HEK293T (cell line): Measurements from ENCODE around the gene BNIP5.
"Not testable (repeated sequence)": the region's sequence is repeated elsewhere in the genome, so short reads cannot be mapped to it uniquely, and the experiment has no call there.

ENCODE experiments used
- CTCF ChIA-PET: fragments of 350-600 bp; formaldehyde crosslinking; extraction: SDS; loops from one replicate; lab custom pipeline; 2021; ENCODE audit warnings: antibody characterized with exemption, inconsistent platforms; lab: Yijun Ruan, JAX
- POLR2A ChIA-PET: fragments of 350-600 bp; formaldehyde crosslinking; extraction: SDS; loops from one replicate; lab custom pipeline; 2020; ENCODE audit warnings: antibody characterized with exemption, inconsistent platforms; lab: Yijun Ruan, JAX
- DNase-seq: peaks from one replicate; pipeline ENCODE4 v3.0.0; 2012; ENCODE audit warnings: mixed read lengths; ENCODE audit errors: extremely low spot score
- ARNT ChIP-seq: fragments of 450-650 bp; IDR thresholded peaks from 2 replicates; pipeline ENCODE4 v1.6.1; 2017; ENCODE audit warnings: mild to moderate bottlenecking
- BHLHE40 ChIP-seq: fragments of 450-650 bp; IDR thresholded peaks from 2 replicates; pipeline ENCODE4 v1.6.1; 2016; ENCODE audit warnings: mild to moderate bottlenecking, moderate library complexity, borderline replicate concordance
- CTBP1 ChIP-seq: fragments of 450-650 bp; IDR thresholded peaks from 2 replicates; pipeline ENCODE4 v1.6.1; 2016; ENCODE audit warnings: borderline replicate concordance
- ELF4 ChIP-seq: fragments of 450-650 bp; IDR thresholded peaks from 2 replicates; pipeline ENCODE4 v1.6.1; 2017; ENCODE audit warnings: antibody characterized with exemption
- FOXA1 ChIP-seq: fragments of 450-650 bp; IDR thresholded peaks from 2 replicates; pipeline ENCODE4 v1.6.1; 2016; ENCODE audit warnings: mild to moderate bottlenecking
- FOXK2 ChIP-seq: fragments of 450-650 bp; IDR thresholded peaks from 2 replicates; pipeline ENCODE4 v1.6.1; 2016; ENCODE audit warnings: mild to moderate bottlenecking
- FOXM1 ChIP-seq: fragments of 450-650 bp; IDR thresholded peaks from 2 replicates; pipeline ENCODE4 v1.6.1; 2017; ENCODE audit warnings: mild to moderate bottlenecking, borderline replicate concordance
- HDGF ChIP-seq: fragments of 450-650 bp; IDR thresholded peaks from 2 replicates; pipeline ENCODE4 v1.6.1; 2017; ENCODE audit warnings: antibody characterized with exemption, borderline replicate concordance
- L3MBTL2 ChIP-seq: fragments of 450-650 bp; conservative IDR thresholded peaks from 2 replicates; pipeline ENCODE4 v1.6.1; 2016; ENCODE audit warnings: mild to moderate bottlenecking
- LEF1 ChIP-seq: fragments of 450-650 bp; IDR thresholded peaks from 2 replicates; pipeline ENCODE4 v1.6.1; 2017; ENCODE audit warnings: mild to moderate bottlenecking, borderline replicate concordance
- NFRKB ChIP-seq: fragments of 450-650 bp; IDR thresholded peaks from 2 replicates; pipeline ENCODE4 v1.6.1; 2016; ENCODE audit warnings: mild to moderate bottlenecking, moderate library complexity
- SP1 ChIP-seq: fragments of 450-650 bp; IDR thresholded peaks from 2 replicates; pipeline ENCODE4 v1.6.1; 2017
- SUZ12 ChIP-seq: fragments of 450-650 bp; IDR thresholded peaks from 2 replicates; pipeline ENCODE4 v1.6.1; 2016; ENCODE audit warnings: mild to moderate bottlenecking
- TARDBP ChIP-seq: fragments of 450-650 bp; IDR thresholded peaks from 2 replicates; pipeline ENCODE4 v1.6.1; 2016
- ZNF384 ChIP-seq: fragments of 450-650 bp; IDR thresholded peaks from 2 replicates; pipeline ENCODE4 v1.6.1; 2016
- TF ChIP-seq, protein P1 (sequence below): fragments of 450-650 bp; IDR thresholded peaks from 2 replicates; pipeline ENCODE4 v1.6.1; 2016

Gene BNIP5

DNA sequence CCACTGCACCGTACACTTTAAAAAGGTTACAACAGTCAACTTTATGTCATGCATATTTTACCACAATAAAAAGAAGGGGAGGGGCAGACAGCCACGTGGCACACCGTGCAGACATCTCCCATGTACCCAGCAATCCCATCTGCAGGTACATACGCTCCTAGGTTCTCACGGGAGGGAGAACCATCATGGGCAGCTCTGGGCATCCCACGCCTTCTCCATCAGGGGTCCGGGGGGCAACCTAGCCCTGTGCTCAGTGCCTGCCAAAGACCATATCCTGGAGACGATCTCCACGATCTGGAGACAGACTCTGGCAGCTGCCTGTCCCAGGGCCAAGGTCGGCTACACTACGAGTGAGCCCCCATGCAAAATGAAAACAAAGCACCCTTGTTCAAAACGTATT lies 2.5 kb upstream of the BNIP5 start:
- no peak for DNase-seq
- CTCF ChIA-PET = interaction anchor here (0.6 kb wide), 1 partner anchor 121 kb away, joined by 7 read pairs; no protein-coding TSS in a partner anchor
- POLR2A ChIA-PET = no interaction called here
- TF ChIP-seq CTBP1 = no peak
- TF ChIP-seq ARNT = no peak
- TF ChIP-seq SUZ12 = no peak
- no peak for TF ChIP-seq ELF4
- TF ChIP-seq BHLHE40 = no peak
- no peak for TF ChIP-seq SP1
- no peak for TF ChIP-seq LEF1
- TF ChIP-seq L3MBTL2 = no peak
- no peak for TF ChIP-seq HDGF
- TF ChIP-seq FOXA1 = no peak
- TF ChIP-seq FOXK2 = no peak
- no peak for TF ChIP-seq NFRKB
- TF ChIP-seq, protein P1, sequence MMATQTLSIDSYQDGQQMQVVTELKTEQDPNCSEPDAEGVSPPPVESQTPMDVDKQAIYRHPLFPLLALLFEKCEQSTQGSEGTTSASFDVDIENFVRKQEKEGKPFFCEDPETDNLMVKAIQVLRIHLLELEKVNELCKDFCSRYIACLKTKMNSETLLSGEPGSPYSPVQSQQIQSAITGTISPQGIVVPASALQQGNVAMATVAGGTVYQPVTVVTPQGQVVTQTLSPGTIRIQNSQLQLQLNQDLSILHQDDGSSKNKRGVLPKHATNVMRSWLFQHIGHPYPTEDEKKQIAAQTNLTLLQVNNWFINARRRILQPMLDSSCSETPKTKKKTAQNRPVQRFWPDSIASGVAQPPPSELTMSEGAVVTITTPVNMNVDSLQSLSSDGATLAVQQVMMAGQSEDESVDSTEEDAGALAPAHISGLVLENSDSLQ = no peak
- no peak for TF ChIP-seq ZNF384
- TF ChIP-seq FOXM1 = no peak
- TF ChIP-seq TARDBP = no peak

DNA sequence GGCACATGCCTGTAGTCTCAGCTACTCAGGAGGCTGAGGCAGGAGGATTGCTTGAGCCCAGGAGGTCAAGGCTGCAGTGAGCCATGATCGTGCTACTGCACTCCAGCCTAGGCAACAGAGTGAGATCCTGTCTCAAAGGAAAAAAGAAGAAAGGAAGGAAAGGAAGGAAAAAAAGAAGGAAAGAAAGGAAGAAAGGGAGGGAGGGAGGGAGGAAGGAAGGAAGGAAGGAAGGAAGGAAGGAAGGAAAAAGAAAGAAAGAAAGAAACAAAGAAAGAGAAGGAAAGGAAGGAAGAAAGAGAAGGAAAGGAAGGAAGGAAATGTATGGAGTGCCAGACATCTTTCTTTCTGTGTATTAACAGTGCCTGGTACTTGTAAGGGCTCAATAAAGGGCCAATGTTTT lies 1.5 kb upstream of the BNIP5 start:
- CTCF ChIA-PET, POLR2A ChIA-PET: not testable (repeated sequence)

DNA sequence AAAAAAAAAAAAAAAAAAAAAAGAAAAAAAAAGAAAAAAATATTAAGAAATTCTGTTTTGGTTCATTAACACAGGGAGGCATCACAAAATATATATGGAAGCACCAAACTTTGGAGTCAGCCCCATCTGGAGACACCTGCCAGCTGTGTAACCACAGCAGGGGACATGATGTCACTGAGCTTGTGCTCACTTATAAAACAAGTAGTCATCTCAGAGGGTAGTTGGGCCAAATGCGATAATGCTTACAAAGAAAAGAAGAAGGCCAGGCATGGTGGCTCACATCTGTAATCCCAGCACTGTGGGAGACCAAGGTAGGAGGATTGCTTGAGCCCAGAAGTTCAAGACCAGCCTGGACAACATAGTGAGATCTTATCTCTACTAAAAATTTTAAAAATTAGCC lies 1.1 kb upstream of the BNIP5 start:
- CTCF ChIA-PET = no interaction called here
- POLR2A ChIA-PET = no interaction called here
- DNase-seq = no peak
- TF ChIP-seq FOXM1 (no peak), ZNF384 (0 out of 2 replicates have a peak, but pooled peaks have one; percentile 31)

More for the DNA sequence above, 1.5 kb upstream of the BNIP5 start:
- not testable (repeated sequence) for DNase-seq

GRCh38 chr6:36336208-36336710 lies 429 bp downstream of the BNIP5 start:
- ChIA-PET CTCF (interaction anchor here (0.9 kb wide), 1 partner anchor 24 kb away, joined by 3 read pairs; no protein-coding TSS in a partner anchor), POLR2A (no interaction called here)
- TF ChIP-seq HDGF (no peak), FOXM1 (no peak), BHLHE40 (no peak)
- DNase-seq = no peak

DNA sequence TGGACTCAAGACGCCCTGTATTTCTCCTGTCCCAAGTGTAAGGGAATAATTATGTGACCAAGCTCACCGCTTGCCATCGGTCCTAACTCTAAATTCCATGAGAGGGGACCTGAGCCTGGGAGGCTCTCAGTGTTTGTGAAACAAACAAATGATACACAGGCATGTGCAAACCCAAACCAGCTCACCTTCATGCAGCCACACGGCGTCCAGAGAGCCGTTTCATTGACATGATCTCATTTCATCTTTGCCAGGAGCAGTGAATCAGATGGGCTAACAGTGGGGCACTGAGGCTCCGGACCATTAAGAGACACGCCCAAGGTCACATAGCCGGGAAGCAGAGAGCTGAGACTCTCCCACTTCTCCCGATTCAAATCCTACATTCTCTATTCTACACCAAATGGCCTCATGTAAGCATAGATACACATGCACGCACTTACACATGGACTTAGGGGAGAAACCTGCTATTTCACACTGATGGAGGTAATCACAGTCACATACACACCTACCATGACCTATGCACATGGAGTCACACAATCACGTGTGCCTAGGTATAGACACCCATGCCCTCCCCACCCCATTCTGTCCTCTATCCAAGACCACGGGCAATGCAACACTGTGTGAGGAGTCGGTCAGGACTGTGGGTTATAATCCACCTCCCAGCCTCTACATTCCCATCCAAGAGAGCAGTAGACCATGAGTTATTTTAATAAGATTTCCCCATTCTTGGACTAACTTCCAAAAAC lies 1.1 kb downstream of the BNIP5 start:
- TF ChIP-seq ELF4 = no peak
- TF ChIP-seq ARNT = no peak
- TF ChIP-seq HDGF = no peak
- no peak for TF ChIP-seq LEF1
- no peak for TF ChIP-seq FOXK2
- no peak for TF ChIP-seq NFRKB
- no peak for TF ChIP-seq FOXA1
- TF ChIP-seq, protein P1 = no peak
- TF ChIP-seq TARDBP = no peak
- TF ChIP-seq L3MBTL2 = no peak
- POLR2A ChIA-PET = no interaction called here
- CTCF ChIA-PET = interaction anchor here (0.9 to 1.1 kb wide), 2 partner anchors 25 to 33 kb away, joined by 3 to 7 read pairs; no protein-coding TSS in a partner anchor
- DNase-seq = no peak

DNA sequence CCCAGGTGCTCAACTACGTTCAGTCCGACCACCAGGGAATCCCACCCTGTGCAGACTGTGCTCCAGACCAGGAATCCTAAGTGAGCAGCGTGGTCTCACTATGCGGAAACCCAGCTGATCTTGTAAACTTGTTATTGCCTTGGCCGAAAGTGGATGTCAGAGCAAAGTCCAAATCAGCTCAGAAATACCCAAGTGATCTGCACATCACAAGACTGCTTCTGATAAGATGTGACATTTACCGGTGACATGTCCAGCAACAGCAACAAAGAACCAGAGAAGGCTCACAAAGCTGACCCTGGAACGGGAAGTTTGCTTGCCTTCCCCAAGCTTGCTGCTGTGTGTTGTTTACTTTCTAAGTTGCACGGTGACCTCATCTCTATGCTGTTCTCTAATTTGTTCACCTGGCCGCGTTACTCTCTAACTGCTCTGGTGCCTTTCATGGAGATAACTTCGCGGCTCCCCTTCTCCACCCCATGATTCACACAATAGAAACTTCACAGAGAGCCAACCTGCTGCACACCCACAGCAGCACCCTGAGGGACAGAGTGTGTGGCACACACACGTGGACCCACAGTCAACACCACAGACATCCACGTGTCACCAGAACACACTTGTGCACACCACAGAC lies 1.7 kb downstream of the BNIP5 start:
- CTCF ChIA-PET = interaction anchor here (0.6 to 1.1 kb wide), 3 partner anchors 19 to 246 kb away, joined by 3 to 7 read pairs (median 6); no protein-coding TSS in a partner anchor
- no peak for TF ChIP-seq LEF1
- DNase-seq = no peak
- POLR2A ChIA-PET = no interaction called here

DNA sequence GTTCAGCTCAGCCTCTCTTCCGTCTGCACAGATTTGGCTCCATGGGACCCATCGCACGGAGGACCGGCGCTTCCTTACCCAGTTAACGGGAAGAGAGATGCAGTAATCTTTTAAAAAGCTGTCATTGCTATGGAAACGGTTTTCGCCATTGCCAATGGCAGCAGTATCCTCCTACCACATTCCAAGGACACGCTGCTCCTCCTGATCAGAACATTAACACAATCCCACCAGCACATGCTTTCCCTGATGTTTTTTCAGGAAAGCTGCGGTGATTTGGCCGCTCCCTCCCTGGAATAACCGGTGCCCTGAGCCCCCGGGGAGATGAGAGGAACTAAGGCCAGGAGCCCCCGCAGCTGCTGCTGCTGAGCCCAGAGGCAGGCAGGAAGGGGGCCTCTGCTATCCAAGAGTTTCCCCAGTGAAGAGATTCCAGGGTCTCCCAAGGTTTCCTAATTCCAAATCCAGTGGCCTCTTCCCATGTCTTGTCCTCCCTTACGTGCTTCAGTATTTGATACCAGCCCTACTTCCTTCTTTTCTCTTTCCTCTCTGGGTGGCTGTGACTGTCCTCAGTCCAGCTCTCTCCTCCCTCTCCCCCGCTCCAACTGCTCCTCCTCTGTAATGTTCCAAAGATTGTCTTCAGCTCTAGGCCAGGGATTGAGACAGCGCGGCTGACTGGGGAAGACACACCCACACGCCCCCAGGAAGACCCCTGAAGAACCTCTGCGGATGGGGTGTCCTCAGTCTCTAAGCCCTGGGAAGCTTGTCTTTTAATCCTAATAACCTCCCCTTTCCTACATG lies 2.6 kb downstream of the BNIP5 start:
- DNase-seq = no peak
- TF ChIP-seq, protein P1 = no peak
- no peak for TF ChIP-seq FOXA1
- no peak for TF ChIP-seq SP1
- no peak for TF ChIP-seq CTBP1
- no peak for TF ChIP-seq LEF1
- TF ChIP-seq HDGF = no peak
- no peak for TF ChIP-seq ZNF384
- no peak for TF ChIP-seq ARNT
- no peak for TF ChIP-seq TARDBP
- no peak for TF ChIP-seq L3MBTL2
- POLR2A ChIA-PET = interaction anchor here (1.3 kb wide), 1 partner anchor 13 kb away, joined by 5 read pairs; no protein-coding TSS in a partner anchor
- CTCF ChIA-PET = interaction anchor here (0.5 to 1.1 kb wide), 5 partner anchors 14 to 245 kb away, joined by 3 to 7 read pairs (median 6); no protein-coding TSS in a partner anchor
